HG02642 (cell line): ENCODE results near the gene TUBD1.
"Not testable (repeated sequence)": the region's sequence is repeated elsewhere in the genome, so short reads cannot be mapped to it uniquely, and the experiment has no call there.

Source experiments
- ATAC-seq: cut with Tn5 transposase; IDR thresholded peaks from one replicate; pipeline ENCODE4 v1.9.1; 2021; ENCODE audit warnings: mild to moderate bottlenecking; ENCODE audit not compliant: unreplicated experiment, poor library complexity

Gene TUBD1, protein sequence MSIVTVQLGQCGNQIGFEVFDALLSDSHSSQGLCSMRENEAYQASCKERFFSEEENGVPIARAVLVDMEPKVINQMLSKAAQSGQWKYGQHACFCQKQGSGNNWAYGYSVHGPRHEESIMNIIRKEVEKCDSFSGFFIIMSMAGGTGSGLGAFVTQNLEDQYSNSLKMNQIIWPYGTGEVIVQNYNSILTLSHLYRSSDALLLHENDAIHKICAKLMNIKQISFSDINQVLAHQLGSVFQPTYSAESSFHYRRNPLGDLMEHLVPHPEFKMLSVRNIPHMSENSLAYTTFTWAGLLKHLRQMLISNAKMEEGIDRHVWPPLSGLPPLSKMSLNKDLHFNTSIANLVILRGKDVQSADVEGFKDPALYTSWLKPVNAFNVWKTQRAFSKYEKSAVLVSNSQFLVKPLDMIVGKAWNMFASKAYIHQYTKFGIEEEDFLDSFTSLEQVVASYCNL

DNA sequence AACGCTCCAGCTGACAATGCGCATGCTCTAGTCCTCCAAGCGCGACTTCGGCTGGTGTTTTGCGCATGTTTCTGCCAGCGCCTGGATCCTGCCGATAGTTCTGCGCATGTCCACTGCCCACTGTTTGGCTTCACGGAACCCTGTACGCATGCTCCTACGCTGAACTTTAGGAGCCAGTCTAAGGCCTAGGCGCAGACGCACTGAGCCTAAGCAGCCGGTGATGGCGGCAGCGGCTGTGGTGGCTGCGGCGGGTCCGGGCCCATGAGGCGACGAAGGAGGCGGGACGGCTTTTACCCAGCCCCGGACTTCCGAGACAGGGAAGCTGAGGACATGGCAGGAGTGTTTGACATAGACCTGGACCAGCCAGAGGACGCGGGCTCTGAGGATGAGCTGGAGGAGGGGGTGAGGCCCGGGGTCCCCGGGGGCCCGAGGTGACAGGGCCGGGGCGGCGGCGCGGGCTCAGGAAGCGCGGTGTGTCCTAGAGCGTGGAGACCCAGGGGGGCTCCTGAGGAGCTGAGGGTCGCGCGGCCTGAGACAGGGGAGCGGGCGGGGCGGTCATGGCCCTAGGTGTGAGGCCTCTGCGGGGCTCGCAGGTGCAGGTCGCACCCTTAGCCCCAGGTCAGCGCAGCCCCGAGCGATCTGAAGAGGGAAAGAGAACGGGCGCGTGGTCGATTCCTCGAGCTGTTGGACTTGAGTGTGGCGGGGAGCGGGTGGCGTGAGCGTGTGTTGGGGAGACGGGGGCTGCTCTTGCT lies at the start of gene TUBD1, which contains the start of gene RPS6KB1:
Gene TUBD1, minus strand, starts transcription at position 20 of the 752 bp plus-strand sequence. CDS start 1,941 bp downstream, outside the sequence.
Gene RPS6KB1, plus strand, starts transcription at position 198 of the 752 bp plus-strand sequence. Its CDS starts 64 bp downstream, at position 262.
- ATAC-seq, result peak; percentile 91

DNA sequence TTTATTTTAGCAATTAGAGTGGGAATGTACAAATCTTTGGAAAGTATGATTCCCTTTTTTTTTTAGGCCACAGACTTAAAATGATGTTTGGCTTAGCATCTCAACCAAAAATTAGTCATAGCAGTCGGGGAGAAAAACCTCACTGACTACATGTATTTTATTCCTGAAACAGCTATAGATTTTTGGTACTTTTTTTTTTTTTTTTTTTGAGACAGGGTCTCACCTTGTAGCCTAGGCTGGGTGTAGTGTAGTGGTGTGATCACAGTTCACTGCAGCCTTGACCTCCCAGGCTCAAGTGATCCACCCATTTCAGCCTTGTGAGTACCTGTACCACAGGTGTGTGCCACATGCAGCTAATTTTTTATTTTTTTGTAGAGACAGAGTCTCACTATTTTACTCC lies 48.4 kb upstream of the TUBD1 start:
- ATAC-seq, result no peak

GRCh38 chr17:59940697-59941096 lies 48.0 kb upstream of the TUBD1 start:
- not testable (repeated sequence) for ATAC-seq

- not testable (repeated sequence) for ATAC-seq
Measured at GRCh38 chr17:59933317-59933716, 40.6 kb upstream of the TUBD1 start.

- ATAC-seq, result not testable (repeated sequence)
Measured at GRCh38 chr17:59930768-59931167, 38.0 kb upstream of the TUBD1 start.

DNA sequence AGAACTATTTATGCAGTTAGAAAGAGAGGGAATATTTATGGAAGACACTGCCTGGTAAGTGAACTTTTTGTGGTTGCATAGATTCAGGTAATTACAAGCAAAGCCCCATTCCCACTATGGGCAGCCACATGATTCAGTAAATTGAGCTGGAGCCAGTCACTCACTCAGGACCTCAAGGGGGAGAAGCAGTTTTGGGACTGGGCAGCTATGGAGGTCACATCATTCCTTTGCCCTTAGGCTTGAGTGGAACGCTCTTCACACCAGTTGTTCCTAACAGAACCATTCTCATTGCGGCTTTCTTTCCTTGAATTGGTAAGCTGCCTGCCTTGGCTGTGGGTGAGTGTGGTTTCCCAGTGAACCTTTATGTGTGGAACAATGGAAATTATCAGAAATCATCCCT lies 37.4 kb upstream of the TUBD1 start:
- ATAC-seq, result not testable (repeated sequence)

GRCh38 chr17:59920637-59921036 lies 27.9 kb upstream of the TUBD1 start:
- not testable (repeated sequence) for ATAC-seq

- no peak for ATAC-seq
Measured at GRCh38 chr17:59916446-59916845, 23.7 kb upstream of the TUBD1 start.

GRCh38 chr17:59914274-59914854 lies 21.6 kb upstream of the TUBD1 start:
- no peak for ATAC-seq

DNA sequence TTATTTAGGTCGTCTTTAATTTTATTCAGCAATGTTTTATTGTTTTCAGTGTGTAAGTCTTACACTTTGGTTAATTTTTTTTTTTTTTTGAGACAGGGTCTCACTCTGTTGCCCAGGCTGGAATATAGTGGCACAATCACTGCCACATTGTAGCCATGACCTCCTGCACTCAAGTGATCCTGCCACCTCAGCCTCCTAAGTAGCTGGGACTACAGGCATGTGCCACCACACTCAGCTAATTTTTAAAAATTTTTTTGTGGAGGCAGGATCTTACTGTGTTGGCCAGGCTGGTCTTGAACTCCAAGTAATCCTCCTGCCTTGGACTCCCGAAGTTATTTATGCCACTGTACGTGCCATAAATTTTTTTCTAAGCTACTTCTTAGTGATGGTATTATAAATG lies 14.7 kb upstream of the TUBD1 start:
- ATAC-seq, result no peak

DNA sequence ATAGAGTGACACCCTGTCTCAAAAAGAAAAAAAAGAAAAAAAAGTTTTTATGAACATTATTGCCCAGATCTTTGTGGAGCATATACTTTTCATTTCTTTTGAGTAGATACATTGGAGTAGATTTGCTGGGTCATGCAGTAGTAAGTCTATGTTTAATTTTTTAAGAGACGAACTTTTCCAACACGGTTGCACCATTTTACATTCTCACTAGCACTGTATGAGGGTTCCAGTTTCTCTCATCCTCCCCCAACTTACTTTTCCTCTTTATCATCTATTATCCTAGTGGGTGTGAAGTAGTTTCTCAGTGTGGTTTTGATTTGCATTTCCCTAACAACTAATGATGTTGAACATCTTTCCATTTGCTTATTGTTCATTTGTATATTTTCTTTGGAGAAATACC lies 10.7 kb upstream of the TUBD1 start:
- ATAC-seq, result no peak

DNA sequence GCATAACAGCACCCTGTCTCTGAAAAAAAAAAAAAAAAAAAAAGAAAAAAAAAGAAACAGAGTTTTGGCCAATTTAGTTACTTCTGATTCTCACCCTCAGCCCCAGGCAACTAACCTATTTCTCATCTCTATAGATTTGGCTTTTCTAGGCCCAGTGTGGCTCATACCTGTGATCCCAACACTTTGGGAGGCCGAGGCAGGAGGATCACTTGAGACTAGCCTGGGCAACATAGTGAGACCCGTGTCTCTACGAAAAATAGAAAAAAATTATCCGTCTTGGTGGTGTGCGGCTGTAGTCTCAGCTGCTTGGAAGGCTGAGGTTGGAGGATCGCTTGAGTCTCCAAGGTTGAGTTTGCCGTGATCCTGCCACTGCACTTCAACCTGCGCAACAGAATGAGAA lies 8.9 kb upstream of the TUBD1 start:
- ATAC-seq, result no peak

DNA sequence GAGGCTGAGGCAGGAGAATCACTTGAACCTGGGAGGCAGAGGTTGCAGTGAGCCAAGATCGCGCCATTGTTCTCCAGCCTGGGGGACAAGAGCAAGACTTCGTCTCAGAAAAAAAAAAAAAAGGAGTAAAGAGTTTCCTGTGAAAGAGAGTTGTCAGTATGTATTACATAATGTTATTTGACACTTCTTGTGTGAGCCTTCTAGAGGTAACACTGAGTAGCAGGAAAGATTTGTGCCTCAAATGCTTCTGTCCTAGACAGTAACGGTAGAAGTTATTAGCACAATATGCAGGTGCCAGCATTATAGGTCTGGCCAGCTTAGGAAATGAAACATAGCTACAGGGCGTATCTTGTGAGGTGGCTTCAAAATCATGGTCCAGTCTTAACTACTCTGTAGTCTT lies 6.4 kb upstream of the TUBD1 start:
- no peak for ATAC-seq

DNA sequence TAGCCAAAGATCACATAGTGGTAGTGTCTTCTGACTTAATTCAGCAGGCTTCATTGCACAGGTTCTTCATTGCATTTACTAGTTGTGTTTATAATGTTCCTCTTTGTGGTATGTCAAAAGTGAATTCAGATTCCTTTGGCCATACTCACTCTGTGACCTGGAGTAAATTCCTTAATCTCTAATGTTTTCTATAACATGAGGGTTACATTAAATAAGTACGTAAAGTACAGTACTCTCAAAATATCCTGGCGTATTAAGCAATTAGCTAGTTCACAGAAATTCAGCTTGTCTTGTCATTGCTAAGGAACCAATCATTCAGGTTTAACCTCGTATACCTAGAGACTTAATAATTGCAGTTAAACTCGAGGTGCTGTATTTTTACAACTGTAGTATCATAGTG lies 4.3 kb upstream of the TUBD1 start:
- ATAC-seq, result no peak

DNA sequence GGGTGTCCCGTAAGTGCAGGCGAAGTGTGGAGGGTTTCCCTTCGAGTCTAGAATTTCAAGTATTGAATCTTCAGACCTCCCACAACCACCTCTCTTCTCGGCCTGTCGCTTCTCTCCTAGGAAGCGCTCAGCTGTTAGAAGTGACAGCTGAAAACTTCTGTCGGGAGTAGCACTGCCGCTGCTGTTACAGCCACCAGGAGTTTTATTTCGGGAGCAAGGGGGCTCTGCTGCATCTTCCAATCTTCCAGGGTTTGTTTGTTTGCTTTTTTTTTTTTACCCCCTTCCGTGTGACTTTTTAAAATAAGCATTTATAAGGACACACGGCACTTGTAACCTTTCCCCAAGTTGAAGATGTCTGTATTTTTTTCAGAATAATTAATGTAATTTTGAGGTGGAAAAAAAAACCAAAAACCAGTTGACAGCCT lies 945 bp upstream of the TUBD1 start:
- no peak for ATAC-seq

- peak; percentile 51 for ATAC-seq
Measured at GRCh38 chr17:59892251-59892923, 356 bp downstream of the TUBD1 start.

DNA sequence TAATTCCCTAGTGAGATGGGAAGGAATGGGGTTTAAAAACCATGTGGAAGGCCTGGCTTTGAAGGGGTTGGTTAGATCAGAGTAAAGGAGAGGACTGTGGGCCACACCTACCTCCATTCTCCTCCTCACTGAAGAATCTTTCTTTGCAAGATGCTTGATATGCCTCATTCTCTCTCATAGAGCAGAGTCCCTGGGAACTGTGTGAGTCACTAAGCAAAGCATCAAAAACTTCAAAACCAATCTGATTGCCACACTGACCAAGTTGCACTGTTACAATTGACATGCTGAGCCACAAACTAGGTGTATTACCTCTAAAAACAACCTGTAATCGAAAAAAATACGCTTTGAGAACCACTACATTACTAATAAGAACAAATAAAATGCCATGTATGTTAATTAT lies 2.0 kb downstream of the TUBD1 start:
- no peak for ATAC-seq

DNA sequence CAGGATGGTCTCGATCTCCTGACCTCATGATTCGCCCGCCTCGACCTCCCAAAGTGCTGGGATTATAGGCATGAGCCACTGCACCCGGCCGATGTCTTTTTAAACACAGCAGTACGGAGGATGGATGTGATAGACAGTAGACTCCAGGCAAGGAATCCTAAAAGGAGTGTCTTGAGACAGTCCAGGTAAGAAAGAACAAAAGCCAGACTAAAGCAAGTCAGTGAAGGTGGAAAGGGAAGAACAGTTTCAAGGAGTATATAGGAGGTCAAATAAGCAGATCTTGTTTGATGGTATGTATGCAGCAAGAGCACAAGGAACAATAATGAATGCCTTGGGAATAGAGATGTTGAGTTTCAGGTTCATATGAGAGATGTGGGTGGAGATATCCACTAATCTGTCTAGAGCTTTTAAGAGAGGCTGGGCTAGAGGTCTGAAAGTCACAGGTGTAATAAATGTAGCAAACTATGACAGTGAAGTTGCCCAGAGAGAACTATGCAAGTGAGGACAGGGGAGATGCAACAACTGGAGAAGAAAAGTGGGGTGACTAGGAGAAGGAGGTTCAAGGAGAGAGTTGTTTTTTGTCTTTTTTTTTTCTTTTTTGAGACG lies 4.5 kb downstream of the TUBD1 start:
- no peak for ATAC-seq

GRCh38 chr17:59884861-59885260 lies 7.9 kb downstream of the TUBD1 start:
- ATAC-seq, result no peak

DNA sequence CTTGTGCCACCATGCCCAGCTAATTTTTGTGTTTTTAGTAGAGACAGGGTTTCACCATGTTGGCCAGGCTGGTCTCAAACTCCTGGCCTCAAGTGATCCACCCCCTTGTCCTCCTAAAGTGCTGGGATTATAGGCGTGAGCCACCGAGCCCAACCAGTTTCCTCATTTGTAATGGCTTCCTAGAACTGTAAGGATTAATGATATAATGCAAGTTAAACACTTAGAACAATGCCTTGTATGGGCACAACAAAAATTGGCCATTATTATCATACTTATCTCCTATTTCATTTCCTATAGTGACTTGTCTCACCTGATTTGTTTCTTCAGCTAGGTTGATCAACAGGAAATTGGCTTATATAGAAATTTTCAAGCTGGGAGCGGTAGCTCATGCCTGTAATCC lies 14.1 kb downstream of the TUBD1 start:
- ATAC-seq, result no peak
